Fibroblast of skin of abdomen (primary cell): Measurements from ENCODE around the gene ENC1.

Experiments
- DNase-seq: peaks from one replicate; pipeline ENCODE4 v3.0.0-alpha.2; 2013

Gene ENC1

GRCh38 chr5:74631081-74631953 lies 9.2 kb downstream of the ENC1 start:
- DNase-seq, result no peak

- peak; percentile 88 for DNase-seq
Measured at GRCh38 chr5:74630453-74631066, 10.0 kb downstream of the ENC1 start.

- no peak for DNase-seq
Measured at GRCh38 chr5:74629326-74629725, 11.2 kb downstream of the ENC1 start.

GRCh38 chr5:74628359-74628758 lies 12.2 kb downstream of the ENC1 start:
- no peak for DNase-seq

- no peak for DNase-seq
Measured at GRCh38 chr5:74627646-74628279, 12.8 kb downstream of the ENC1 start.

GRCh38 chr5:74626386-74627222 lies 13.9 kb downstream of the ENC1 start:
- DNase-seq, result no peak

- DNase-seq, result peak; percentile 57
Measured at GRCh38 chr5:74625742-74626241, 14.7 kb downstream of the ENC1 start.

- no peak for DNase-seq
Measured at GRCh38 chr5:74624931-74625505, 15.5 kb downstream of the ENC1 start.

GRCh38 chr5:74624501-74624900 lies 16.0 kb downstream of the ENC1 start:
- no peak for DNase-seq

GRCh38 chr5:74623748-74624408 lies 16.6 kb downstream of the ENC1 start:
- no peak for DNase-seq

GRCh38 chr5:74623006-74623611 lies 17.4 kb downstream of the ENC1 start:
- no peak for DNase-seq

GRCh38 chr5:74622122-74622521 lies 18.4 kb downstream of the ENC1 start:
- peak; percentile 62 for DNase-seq

- DNase-seq, result no peak
Measured at GRCh38 chr5:74621492-74621891, 19.0 kb downstream of the ENC1 start.

- no peak for DNase-seq
Measured at GRCh38 chr5:74619308-74619707, 21.2 kb downstream of the ENC1 start.

- DNase-seq, result no peak
Measured at GRCh38 chr5:74618106-74618505, 22.4 kb downstream of the ENC1 start.

GRCh38 chr5:74617202-74617601 lies 23.3 kb downstream of the ENC1 start:
- DNase-seq, result no peak

- DNase-seq, result no peak
Measured at GRCh38 chr5:74616236-74617146, 24.0 kb downstream of the ENC1 start.

- no peak for DNase-seq
Measured at GRCh38 chr5:74613283-74613682, 27.2 kb downstream of the ENC1 start.

GRCh38 chr5:74612045-74612444 lies 28.5 kb downstream of the ENC1 start:
- DNase-seq, result no peak
